GM19463 (cell line): ENCODE measurements around the gene WRAP73.

Experiments used
- ATAC-seq: cut with Tn5 transposase; IDR thresholded peaks from one replicate; pipeline ENCODE4 v1.9.1; 2021; ENCODE audit warnings: mild to moderate bottlenecking, moderate library complexity; ENCODE audit not compliant: unreplicated experiment

WRAP73 gene

GRCh38 chr1:3683197-3683596, 33.3 kb upstream of the WRAP73 start:
- ATAC-seq: no peak

- no peak for ATAC-seq
These were observed 32.2 kb upstream of the WRAP73 start for GRCh38 chr1:3681898-3682806.

GRCh38 chr1:3681231-3681897, 31.5 kb upstream of the WRAP73 start:
- no peak for ATAC-seq

- ATAC-seq: no peak
These were observed 30.8 kb upstream of the WRAP73 start for GRCh38 chr1:3680488-3681230.

DNA sequence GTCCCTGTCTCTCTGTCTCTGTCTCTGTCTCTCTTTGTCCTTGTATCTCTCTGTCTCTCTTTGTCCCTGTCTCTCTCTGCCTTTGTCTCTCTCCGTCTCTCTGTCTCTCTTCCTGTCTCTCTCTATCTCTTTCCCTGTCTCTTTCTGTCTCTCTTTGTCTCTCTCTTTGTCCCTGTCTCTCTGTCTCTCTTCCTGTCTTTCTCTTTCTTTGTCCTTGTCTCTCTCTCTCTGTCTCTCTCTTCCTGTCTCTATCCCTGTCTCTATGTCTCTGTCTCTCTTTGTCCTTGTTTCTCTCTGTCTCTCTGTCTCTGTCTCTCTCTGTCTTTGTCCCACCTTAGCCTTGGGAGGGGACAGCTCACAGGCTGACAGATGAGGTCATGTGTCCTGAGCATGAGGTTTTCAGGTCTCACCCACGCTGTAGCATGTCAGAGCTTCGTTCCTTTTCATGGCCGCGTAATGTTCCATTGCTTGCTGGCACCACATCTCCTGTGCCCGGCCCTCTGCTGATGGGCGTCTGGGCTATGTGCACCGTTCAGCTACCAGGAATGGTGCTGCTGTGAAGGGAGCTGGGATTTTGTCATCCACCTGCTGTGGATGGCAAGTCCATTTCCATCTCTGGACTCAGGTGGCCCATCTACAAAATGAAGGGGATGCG, 30.0 kb upstream of the WRAP73 start:
- ATAC-seq: no peak

DNA sequence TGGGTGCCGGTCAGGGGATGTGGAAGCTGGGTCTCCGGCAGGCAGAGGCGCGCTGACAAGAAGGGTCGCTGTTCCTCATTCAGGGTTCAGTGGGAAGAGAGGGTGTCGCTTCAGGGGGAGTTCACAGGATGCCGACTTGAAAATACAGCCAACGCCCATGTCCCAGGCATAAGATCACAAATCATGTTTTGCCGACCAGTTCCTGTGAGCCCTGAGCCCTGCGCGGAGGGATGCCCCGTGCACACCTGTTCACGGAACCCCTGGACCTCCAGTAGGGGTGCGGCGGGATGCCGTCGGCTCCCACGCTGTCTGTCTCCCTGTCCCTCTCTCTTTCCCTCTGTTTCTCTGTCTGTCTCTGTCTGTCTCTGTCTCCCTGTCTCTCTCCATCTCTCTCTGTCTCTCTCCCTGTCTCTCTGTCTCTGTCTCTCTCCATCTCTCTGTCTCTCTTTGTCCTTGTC, 29.2 kb upstream of the WRAP73 start:
- no peak for ATAC-seq

- no peak for ATAC-seq
These were observed 28.6 kb upstream of the WRAP73 start for GRCh38 chr1:3678361-3679097.

- no peak for ATAC-seq
These were observed 27.6 kb upstream of the WRAP73 start for GRCh38 chr1:3677484-3677883.

- peak; percentile 63 for ATAC-seq
These were observed 26.9 kb upstream of the WRAP73 start for GRCh38 chr1:3676581-3677470.

DNA sequence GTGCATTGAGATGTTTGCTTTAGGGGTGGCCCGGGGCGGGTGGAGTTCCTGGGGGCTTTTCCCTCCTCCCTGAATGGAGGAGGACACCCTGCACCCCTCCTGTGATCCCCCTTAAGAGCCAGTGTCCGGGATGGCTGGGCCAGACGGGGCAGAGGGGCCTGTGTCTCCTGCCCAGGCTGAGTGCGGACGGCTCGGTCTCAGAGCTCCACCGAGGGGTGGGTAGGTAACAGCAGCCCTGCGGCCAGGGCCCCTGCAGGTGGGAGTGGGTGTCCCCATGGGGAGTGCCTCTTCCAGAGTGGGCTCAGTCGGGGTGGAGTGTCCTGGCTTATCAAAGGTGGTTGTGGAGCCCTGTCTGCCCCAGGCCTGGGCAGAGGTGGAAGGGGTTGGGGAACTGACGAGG, 25.5 kb upstream of the WRAP73 start:
- ATAC-seq: no peak

GRCh38 chr1:3674100-3675094, 24.5 kb upstream of the WRAP73 start:
- ATAC-seq: no peak

GRCh38 chr1:3673381-3674099, 23.6 kb upstream of the WRAP73 start:
- ATAC-seq: no peak

DNA sequence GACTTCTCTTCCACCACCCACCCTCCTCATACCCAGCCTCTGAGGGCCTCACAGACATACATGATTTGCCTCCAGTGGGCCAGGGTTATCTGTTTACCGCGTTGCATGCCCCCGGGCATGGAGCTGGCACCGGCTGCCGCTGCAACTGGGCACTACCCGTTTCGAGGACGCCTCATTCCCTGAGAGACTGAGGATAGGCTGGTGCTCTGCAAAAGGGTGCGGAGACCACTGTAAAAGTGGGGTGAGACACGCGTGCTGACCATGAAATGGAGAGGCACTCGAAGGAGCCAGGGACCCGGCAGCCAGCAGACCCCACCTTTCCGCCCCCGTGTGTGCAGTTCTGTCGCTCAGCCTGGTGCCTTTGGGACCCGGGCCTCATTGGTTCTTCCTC, 23.1 kb upstream of the WRAP73 start:
- no peak for ATAC-seq

- no peak for ATAC-seq
These were observed 22.5 kb upstream of the WRAP73 start for GRCh38 chr1:3672231-3672970.

GRCh38 chr1:3671371-3672180, 21.7 kb upstream of the WRAP73 start:
- no peak for ATAC-seq

DNA sequence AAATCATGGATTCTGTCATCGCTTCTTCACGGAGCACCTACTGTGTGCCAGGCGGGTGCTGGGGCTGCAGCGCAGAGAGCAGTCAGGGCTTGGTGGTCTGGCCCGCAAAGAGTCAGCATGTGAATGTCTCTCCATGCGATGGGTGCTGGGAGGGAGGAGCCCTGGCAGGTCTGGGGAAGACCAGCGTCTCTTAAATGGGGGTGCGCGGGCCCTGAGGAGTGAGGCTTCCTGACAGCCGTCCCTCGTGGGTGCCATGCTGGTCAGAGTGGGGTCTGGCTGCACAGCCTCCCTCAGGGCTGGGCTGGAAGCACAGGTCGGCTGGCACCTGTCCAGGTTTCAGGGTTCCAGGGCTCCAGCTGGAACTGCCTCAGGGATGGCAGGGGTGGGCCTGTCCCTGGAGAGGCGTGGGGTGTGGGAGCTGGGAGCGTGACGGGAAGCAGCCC, 20.9 kb upstream of the WRAP73 start:
- no peak for ATAC-seq
